Stimulated activated CD4-positive, alpha-beta T cell treated with anti-CD3 and anti-CD28 coated beads, Interleukin-12 subunit alpha, Interleukin-12 subunit beta, amount 100 ng/mL, for 48 hours (primary cell): ENCODE measurements around the gene ZBTB40.

Source experiments
- DNase-seq, 3 donors: peaks; one replicate each; pipeline ENCODE4 v3.0.0-alpha.2; 2020; ENCODE audit warnings: low read depth in 2 of 3, low spot score in 1 of 3

The ZBTB40 gene, protein sequence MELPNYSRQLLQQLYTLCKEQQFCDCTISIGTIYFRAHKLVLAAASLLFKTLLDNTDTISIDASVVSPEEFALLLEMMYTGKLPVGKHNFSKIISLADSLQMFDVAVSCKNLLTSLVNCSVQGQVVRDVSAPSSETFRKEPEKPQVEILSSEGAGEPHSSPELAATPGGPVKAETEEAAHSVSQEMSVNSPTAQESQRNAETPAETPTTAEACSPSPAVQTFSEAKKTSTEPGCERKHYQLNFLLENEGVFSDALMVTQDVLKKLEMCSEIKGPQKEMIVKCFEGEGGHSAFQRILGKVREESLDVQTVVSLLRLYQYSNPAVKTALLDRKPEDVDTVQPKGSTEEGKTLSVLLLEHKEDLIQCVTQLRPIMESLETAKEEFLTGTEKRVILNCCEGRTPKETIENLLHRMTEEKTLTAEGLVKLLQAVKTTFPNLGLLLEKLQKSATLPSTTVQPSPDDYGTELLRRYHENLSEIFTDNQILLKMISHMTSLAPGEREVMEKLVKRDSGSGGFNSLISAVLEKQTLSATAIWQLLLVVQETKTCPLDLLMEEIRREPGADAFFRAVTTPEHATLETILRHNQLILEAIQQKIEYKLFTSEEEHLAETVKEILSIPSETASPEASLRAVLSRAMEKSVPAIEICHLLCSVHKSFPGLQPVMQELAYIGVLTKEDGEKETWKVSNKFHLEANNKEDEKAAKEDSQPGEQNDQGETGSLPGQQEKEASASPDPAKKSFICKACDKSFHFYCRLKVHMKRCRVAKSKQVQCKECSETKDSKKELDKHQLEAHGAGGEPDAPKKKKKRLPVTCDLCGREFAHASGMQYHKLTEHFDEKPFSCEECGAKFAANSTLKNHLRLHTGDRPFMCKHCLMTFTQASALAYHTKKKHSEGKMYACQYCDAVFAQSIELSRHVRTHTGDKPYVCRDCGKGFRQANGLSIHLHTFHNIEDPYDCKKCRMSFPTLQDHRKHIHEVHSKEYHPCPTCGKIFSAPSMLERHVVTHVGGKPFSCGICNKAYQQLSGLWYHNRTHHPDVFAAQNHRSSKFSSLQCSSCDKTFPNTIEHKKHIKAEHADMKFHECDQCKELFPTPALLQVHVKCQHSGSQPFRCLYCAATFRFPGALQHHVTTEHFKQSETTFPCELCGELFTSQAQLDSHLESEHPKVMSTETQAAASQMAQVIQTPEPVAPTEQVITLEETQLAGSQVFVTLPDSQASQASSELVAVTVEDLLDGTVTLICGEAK

DNA sequence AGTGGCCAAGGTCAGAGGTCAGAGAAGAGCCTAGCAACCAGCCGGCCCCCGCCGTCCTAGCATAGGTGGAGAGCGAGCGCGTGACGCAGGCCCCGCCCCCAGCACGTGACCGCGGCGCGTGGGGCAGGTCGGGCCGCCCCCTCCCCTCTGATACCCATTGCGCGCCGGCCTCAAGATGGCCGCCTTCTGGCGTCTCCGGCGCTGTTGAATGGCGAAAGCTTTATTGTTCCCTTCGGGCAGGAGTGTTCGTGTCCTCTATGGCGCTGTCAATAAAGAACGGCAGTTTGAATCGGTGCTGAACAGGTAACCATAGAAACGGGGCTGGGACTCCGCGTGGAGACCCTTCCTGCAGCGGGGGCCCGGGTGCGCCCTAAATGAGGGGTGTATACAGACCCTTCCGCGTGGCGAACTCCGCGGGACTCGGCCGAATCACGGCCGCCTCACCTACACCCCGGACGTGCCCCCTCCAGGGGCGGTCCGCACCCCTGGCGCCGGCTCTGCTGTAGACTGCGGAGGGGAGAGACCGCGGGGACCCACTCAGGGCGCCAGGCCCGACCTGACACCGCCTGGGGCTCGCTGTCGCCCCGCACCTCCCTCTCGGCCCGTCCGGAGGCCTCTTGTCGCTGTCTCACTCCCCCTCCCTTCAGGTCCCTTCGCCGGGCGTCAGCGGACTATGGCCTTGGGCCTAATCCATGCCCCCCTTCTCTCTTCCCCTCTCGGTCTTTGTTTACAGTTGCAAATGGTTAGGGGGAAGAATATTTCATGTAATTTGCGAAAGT, at the start of gene ZBTB40:
TSS of gene ZBTB40 (plus strand) at position 150 of the 779 bp plus-strand sequence. CDS start 38,098 bp downstream, outside the sequence.
- DNase-seq: peak; percentile 89 to 93 (median 91)

DNA sequence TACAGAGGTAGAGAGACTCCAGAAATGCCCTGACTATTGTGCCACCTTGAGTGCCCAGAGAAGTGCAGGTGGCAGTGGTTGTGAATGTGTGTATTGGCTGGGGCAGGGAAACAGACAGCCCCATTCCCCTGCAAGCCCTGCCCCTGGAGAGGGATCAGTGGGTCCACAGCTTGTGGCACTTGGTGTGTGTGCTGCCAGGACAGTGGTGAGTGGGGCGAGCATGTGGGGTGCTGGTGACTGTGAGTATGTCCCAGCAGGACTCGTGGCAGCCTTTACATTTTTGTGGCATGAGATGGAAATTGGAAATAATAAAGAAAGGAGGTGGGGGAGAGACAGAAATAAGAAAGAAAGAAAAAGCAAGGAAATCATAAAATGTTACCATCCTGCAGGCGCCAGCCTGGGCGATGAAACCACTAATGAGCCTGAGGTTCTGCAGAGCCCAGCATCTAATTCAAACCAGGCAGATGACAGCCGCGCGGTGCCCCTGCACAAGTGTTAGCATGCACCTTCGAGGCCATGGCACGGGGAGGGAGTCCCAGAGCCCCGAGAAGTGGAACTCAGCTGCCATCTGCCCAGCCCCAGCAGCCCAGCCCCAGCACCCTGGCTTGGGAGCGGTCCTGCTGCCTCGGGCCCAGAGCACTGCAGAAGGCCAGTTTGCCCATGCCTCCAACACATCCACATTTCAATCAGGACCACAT, 49.1 kb upstream of the ZBTB40 start:
- no peak for DNase-seq

DNA sequence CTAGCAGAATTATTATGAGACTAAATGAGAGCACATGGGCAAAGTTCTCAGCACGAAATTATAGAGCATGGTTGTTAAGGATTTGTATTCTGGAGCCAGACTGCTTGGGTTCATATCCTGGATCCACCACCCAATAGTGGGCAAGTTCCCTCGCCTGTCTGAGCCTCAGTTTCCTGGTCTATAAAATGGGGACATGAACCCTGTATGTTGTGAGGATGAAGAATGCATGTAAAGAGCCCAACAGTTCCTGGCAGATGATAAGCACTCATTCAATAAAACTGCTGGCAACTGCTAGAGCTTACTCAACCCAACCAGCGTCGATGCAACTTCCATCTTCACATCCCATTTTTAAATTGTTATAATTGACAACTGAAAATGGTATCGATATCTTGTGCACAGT, 47.2 kb upstream of the ZBTB40 start:
- no peak for DNase-seq

DNA sequence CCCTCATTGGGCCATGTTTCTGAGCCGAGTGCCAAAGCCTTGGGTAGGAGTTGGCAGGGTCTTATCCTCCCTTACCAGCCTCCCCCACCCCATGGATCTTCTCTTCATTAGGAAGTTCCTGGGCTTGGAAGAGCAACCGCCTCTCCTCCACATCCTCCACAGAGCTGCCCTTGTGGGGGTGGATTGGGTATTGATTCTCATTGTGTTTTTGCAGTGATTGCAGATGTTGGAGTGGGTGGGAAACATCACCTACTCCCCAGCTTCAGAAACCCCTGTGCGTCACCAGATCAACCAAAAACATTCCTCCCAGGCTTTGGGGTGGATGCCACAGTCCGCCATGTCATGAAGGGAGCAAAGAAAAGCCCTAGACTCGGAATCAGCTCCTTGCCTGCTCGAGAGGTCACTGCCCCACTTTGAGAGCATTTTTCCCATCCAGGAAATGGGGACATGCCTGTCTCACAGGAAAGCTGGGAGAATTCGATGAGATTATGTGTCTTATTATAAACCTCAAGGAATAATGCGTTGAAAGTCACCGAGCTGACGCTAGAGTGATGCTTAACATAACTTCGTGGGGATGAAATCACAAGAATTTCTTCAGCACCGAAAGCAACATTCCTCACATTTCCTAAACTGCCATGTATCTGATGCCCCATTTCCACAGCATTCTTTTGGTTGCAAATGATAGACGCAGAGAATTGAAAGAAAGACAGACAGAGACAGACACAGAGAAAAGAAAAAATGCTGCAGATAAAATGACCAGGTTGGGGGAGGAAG, 44.7 kb upstream of the ZBTB40 start:
- DNase-seq: no peak

DNA sequence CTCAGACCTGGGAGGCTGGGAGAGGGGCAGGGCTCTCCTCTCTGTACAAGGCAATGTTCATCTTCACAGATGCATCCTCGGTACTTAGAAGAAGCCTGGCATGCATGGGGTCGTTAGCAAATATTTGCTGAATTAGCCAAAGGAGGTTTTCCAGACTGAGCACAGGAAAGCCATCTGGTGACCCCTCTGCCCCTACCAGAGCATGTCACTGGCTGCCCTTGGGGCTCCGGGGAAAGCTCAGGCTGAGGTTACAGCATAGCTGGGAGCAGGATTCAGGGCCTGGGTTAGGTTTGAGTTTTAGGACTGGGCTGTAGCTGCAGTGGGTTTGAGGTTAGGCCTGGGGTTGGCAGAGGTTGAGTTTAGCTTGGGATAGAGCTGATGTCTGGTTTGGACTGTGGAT, 43.4 kb upstream of the ZBTB40 start:
- no peak for DNase-seq

DNA sequence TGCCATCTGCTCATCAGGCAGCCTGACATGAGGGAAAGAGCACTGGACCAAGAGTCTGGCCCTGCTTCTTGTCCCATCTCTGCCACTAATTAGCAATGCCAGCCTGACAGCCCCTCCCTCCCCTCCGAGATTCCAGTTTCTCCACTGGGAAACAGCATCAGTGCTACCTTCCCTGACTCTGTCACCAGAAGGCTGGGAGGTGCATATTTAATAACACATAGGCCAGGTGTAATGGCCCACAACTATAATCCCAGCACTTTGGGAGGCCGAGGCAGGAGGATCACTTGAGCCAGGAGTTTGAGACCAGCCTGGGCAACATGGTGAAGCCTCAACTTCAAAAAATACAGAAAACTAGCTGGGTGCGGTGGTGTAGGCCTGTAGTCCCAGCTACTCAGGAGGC, 41.2 kb upstream of the ZBTB40 start:
- DNase-seq: no peak

DNA sequence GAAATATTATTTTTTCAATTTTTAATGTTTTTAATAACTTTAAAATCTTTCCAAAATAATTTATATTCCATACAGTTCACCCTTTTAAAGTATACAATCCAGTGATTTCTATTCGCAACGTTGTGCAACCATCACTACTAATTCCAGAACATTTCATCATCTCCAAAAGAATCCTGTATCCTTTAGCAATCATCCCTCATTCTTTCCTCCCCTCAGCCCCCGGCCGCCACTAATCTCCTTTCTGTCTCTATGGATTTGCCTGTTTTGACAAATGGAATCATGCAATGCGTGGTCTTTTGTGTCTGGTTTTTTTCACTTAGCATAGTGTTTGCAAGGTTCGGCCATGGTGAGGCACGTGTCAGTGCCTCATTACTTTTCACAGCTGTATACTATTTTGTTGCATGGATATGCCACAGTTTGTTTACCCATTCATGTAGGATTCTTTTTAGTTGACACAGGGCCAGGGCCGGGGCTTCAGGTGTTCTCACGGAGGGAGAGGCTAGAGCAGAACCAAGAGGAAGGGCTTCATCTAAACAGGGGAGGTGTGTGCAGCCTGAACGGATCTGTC, 40.6 kb upstream of the ZBTB40 start:
- no peak for DNase-seq

DNA sequence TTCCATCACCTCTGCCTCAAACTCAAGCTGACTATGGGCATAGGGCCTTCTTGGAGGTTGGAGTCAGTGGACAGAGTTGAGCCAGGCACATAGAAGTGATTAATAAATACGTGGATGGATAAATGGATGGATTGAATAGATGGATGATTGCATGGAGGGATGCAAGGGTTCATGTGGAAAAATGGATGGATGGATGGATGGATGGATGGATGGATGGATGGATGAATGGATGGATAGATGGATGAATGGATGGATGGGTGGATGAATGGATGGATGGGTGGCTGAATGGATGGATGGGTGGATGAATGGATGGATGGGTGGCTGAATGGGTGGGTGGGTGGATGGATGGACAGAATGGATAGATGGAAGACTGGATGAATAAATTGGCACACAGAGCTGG, 40.1 kb upstream of the ZBTB40 start:
- DNase-seq: no peak

DNA sequence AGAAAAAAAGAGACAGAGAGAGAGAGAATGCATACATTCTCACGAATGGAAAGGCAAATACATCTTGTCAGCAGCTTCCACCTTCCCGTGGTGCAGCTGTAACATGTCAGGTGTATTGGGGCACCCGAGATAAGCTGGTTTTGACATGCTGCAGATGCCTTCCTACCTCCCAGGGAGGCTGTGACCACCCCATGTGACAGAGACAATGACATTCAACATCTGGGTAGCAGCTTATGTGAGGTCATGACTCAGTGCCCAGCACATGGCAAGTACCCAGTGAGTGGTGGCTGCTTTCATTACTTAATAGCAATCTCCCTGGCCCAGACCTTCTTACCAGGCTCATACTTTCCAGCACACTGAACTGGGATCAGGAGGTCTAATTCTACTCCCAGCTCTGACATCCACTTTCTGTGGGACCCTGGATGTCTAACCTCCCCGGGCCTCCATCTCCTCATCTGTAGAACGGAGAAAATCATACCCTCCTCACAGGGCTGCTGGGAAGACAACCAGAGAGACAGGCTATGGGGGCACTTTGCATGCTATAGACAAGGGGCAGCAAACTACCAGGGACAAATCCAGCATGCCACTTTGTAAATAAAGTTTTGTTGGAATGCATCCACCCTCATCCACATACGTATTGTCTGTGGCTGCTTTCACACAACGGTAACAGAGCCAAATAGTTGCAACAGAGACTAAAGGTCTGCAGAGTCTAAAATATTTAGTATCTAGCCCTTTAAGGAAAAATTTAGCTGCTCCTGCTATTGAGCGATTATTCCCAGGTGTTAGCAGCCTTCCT, 38.5 kb upstream of the ZBTB40 start:
- DNase-seq: no peak

DNA sequence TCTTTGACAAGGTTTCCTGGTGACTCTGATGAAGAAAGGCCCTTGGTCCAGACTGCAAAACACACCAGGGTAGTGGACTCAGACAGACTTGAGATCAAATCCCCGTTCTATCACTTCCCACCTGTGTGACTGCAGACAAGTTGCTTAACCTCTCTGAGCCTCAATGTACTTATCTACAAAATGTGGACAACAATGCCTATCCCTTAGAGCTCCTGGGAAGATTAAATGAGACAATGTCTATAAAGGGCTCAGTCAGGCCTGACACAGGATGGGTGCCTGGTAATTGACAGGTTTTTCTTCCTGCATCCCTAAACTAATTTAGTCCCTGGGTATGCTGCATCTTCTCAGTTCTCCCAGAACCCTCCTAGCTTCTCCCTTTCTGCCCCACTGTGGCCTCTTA, 37.9 kb upstream of the ZBTB40 start:
- DNase-seq: no peak

DNA sequence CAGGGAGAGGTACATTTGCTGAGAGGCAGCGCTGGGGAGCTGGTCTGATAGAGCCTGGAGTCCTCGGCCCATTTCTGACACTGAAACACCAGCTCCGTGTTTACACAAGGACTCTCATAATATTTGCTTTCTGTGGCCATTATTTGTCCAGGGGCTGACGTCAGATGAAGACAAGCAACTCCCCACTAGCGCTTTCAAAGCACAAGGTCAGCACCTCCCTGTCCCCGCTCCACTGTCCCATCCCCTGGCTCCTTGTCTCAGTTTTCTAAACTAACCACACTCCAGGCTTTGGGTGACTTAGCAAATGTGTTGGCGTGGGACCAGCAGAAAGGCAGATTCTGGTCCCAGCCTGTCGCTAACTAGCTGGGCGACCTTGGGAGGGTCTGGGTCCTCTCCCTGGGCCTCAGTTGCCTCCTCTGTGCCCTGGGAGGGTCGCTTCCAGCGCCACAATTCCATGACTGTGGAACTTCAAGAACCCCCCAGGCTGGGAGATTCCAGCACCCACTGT, 37.4 kb upstream of the ZBTB40 start:
- DNase-seq: no peak

DNA sequence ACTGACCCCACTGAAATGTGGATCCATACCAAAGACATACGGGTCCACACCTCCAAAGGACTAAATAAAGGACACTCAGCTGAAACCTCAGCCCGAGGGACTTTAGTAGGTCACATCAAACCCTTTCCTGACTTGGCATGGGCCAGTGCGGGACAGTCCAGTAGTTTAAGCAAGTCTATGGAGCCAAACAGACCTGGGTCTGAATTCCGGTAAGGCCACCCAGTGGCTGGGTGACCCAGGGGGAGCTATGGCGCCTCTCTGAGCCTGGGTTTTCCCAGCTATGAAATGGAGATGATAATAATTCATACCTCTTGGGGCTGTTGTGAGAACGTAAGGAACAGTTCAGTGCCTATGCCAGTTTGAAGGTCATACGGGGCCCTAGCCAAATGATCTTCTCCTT, 36.2 kb upstream of the ZBTB40 start:
- DNase-seq: no peak

DNA sequence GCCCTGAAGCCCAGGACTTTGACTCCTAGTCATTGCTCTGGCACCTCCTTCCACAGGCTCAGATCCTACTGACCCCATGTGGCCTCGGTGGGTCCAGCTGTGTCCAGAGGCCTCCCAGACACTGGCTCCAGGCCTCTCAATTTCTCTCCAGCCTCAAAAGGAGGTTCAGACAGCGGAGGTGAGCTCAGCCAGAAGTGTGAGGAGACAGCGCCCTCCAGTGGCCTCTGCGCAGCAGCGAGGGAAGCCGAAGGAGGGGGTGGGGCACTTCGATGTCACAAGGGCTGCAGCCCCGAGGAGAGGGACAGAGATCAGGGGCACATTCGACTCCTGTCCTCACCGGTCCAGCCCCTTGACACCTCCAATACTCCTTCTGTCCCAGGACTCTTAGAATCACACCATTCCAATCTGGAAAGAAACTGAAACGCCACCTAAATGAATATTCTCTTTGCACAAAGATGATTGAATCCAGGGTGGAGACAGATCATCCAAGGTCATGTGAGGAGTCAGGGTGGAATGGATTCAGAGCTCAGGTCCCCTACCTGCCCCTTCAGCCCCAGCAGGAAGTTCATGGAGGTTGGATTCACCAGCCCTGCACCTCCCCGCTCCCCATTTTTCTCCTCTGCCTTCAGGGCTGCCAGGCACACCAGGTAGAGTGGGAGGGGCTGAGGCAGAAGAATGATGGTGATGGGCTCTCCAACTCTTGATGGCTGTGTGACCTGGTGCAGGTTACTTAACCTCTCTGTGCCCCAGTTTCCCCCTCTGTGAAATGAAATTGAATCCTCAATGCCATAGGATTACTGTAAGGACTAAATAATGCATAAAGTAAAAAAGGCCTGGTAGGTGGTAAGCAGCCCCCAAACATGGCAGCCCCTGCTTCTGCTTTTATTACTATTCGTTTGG, 34.8 kb upstream of the ZBTB40 start:
- DNase-seq: peak; percentile 58 to 79 (median 61)

DNA sequence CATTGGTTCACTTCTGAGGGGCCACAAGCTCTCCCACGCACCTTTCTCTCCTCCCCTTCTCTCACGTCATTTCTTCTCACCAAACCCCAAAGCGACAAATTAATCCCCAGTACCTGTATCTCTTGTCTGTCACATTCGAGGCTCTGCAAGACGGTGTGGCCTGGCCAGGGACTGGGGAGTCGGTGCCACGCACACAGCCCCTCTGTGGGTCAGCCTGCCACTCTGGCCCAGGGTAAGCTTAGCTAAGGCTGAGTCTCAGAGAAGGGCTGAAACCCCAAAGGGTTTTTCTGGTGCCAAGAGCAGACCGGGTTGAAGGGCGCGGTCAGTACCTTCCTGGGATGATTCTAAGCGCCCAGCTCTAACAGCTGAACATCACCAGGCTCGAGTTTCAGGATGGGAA, 34.2 kb upstream of the ZBTB40 start:
- no peak for DNase-seq

DNA sequence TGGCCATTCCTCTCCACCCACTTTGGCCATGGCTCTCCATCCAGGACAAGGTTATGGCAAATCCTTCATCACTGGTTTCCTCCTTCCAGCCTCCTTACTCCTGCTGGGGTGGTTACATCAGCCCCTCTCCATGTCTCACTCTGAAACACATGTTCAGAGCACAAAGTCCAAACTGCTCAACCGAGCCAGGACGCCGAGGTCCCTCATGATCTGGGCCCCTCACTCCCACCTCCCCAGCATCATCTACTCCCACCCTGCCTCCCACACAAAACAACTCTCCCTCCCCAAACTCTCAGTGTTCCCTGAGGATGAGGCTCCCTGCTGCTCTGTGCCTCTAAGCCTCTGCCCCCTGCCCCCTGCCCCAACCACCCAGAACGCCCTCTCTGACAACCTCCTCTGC, 33.3 kb upstream of the ZBTB40 start:
- DNase-seq: no peak

DNA sequence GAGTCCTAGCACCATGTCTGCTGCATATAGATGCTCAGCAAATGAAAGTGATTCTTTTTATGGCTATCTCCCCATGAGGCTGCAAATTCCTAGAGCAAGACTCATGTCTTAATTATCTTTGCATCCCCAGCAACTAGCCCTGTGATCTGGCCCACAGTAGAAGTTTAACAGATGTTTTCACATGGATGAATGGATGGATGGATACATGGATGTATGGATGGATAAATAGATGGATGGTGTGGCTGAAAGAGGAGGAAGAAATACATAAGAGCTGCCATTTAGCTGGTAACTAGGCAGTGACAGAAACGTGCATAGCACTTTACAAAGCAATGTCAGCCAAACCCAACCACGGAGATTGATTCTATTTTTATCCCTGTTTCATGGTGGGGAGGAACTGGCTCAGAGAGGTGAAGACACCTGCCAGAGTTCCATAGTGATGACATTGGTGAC, 32.7 kb upstream of the ZBTB40 start:
- DNase-seq: no peak
